ENCODE data around the gene DZIP1L.
"Not testable (repeated sequence)": the region's sequence is repeated elsewhere in the genome, so short reads cannot be mapped to it uniquely, and the experiment has no call there.

Gene DZIP1L, protein sequence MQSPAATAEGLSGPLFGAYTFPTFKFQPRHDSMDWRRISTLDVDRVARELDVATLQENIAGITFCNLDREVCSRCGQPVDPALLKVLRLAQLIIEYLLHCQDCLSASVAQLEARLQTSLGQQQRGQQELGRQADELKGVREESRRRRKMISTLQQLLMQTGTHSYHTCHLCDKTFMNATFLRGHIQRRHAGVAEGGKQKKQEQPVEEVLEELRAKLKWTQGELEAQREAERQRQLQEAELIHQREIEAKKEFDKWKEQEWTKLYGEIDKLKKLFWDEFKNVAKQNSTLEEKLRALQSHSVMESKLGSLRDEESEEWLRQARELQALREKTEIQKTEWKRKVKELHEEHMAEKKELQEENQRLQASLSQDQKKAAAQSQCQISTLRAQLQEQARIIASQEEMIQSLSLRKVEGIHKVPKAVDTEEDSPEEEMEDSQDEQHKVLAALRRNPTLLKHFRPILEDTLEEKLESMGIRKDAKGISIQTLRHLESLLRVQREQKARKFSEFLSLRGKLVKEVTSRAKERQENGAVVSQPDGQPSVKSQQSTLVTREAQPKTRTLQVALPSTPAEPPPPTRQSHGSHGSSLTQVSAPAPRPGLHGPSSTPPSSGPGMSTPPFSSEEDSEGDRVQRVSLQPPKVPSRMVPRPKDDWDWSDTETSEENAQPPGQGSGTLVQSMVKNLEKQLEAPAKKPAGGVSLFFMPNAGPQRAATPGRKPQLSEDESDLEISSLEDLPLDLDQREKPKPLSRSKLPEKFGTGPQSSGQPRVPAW

DNA sequence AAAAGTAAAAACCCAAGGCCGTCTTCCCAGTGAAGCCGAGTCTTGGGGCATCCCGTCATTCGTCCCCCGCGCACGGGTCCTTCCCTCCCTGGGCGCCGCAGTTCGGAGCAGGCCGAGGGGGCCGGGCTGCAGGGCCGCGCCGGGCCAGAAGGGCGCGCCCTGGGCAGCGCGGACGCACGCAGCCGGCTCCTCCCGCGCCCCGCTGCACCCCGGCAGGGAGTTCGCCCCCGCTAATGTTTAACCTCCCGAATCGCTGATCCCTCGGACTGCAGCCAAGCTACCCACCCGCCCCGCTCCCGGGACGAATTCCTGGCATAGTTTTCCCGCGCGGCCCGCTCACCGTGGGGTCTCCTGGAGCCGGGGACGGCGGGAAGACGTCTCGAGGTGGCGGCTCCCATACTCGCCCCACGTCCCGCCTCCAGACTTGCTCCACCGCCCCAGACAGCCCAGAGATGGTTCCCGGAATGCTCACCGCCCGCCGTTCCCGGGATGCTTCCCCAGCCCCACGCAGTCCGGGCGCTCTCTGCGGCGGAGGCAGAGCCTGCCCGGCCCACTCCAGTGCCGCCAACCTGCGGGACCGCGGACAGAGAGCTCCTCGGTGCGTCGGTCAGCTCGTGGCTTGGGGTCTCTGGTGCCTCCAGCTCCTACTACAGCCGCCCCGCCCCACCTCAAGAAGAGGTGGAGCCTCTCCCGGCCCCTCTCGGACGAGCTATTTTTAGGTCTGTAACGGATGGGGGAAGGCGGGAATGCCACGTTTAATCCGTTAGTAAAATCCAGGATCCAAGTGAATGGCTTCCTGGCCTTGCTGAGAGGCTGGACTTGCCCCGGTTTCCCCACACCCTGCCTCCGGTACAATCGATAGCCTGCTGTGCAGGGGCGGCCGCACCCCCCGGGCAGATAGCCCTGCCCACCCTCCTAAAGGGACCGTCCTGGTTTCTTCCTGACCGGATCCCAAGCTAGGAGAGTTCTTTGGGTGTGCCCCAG lies at the start of gene DZIP1L:
Gene DZIP1L (minus strand): TSS at position 621 of the 984 bp plus-strand sequence. CDS start 11,637 bp downstream, outside the sequence.
- peak; percentile 14 for DNase-seq

DNA sequence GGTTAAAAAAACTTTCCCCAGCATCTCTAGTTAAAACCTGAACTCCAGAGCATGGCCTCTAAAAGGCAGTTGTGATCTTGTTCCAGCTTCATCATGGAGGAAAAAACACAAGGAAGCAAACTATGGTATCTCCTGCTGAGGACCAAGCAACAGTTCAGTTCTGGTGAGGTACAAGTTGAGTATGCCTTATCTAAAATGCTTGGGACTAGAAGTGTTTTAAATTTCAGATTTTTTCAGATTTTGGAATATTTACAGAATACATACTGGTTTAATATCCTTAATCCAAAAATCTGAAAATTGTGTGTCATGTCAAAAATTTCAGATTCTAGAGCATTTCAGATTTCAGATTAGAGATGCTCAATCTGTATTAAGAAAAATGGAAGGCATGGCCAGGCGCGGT lies 49.7 kb upstream of the DZIP1L start:
- no peak for DNase-seq

DNA sequence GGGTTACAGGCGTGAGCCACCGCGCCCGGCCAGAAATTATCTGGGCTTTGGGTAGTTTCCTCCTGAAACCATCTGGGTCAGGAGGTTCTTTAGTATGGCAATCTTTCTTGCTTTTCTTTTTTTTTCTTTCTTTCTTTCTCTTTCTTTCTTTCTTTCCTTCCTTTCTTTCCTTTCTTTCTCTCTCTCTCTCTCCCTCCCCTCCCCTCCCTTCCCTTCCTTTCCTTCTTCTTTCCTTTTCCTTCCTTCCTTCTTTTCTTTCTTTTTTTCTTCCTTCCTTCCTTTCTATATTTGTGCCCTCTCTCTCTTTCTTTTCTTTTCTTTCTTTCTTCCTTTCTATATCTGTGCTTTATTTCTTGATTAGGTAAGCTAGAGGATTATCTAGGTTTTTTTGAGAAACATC lies 42.3 kb upstream of the DZIP1L start:
- no peak for DNase-seq

DNA sequence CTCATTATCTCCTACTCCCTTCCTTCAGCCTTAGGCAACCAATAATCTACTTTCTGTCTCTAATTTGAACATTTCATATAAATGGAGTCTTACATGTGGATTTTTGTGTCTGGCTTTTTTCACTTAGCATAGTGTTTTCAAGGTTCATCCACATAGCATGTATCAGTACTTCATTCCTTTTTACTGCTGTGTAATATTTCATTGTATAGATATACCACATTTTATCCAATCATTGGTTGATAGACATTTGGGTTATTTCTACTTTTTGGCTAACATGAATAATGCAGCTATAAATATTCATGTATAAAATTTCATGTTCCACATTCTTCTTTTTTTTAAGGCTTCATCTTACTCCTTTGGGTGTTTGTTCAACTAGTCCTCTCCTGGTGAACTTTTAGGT lies 39.1 kb upstream of the DZIP1L start:
- no peak for DNase-seq

DNA sequence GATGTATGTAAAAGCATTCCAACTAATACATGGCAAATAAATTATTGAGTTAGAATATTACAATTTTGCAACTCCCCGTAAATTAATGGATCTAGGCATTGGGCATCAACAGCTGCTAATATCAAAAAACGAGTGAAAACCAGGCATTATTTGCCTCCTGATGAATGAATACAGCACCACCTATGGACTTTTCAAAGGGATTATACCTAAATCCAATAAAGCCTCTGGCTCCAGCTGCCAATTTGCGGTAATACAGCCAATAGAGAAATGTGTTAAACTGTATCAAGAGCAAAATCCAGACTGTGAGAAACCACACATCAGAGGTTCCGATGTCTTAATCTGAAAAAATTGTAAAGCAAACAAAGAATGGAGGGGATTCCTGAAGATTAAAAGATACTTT lies 33.1 kb upstream of the DZIP1L start:
- DNase-seq = no peak

DNA sequence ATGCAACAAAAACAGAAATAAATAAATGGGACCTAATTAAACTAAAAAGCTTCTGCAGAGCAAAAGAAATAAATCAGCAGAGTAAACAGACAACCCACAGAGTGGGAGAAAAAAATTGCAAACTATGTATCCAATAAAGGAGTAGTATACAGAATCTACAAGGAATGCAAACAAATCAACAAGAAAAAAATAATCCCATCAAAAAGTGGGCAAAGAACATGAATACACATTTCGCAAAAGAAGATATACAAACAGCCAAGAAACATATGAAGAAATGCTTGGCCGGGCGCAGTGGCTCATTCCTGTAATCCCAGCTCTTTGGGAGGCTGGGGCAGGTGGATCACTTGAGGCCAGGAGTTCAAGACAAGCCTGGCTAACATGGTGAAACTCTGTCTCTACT lies 26.8 kb upstream of the DZIP1L start:
- DNase-seq = not testable (repeated sequence)

DNA sequence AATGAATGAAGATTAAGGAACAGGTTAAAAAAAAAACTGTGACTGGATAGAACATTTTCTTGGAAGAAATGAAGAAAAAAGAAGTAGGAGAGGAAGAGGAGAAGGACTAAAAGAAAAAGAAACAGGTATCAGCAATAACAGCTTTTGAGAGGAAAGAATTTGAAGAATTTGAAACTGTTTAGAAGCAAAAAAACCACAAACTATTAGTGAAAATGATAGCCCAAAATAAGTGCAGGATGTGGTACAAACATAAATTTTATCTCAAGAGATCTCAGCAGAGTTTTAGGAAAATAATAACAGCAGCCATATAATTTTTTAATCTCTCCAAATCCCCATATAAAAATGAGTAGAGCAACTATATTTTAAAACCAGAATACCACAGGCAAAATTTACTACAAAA lies 25.5 kb upstream of the DZIP1L start:
- DNase-seq = no peak

DNA sequence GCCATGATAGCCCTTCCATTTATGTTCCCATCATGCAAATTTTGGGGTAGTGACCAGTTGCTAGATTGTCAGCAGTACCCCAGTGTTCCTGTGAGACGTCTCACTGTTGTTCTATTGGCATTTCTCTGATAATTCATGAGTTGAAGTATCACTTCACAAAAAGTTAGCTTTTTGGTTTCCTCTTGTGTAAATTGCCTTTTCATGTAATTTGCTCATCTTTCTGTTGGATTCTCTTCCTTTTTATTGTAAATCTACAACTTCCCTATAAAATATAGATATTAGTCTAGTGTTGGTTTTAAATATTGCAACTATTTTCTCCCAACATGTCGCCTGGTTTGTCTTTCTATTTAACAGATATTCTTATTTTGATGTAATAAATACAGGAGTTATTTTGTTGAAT lies 24.3 kb upstream of the DZIP1L start:
- DNase-seq = peak; percentile 50

DNA sequence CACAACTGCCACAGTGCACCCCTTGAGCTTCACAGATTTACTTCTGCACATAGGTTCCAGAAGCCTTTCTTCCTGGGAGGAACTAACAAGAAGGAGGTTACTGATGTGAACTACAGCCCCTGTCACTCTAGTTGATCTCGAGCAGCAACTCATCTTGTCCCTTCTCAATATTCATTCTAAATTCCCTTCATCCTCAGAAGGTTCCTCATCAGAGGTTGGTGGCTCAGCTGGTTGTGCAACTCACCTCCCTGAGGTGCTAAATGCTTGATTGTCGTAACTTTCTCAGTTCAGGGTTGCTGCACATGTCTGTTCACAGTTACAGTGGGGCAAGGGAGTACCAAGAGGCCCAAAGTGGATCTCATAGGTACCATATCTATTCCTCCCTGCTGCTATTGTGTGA lies 22.5 kb upstream of the DZIP1L start:
- DNase-seq = peak; percentile 75

DNA sequence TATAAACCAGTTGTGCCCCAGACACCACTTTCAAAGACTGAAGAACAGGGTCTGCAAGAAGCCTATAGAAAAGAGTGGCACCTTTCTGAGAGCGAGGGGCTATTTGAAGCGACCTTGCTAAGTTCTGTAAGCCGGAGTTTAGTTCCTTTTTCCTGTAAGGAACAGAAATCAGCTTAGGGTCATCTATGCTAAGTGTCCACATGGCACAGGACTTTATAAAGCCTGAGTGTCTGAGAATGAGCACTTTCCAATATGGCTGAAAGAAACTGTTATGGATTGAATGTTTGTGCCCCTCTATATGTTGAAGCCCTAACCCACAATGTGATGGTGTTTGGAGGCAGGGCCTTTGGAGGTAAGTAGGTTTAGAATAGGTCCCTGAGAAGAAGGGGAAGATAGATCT lies 20.8 kb upstream of the DZIP1L start:
- peak; percentile 68 for DNase-seq

DNA sequence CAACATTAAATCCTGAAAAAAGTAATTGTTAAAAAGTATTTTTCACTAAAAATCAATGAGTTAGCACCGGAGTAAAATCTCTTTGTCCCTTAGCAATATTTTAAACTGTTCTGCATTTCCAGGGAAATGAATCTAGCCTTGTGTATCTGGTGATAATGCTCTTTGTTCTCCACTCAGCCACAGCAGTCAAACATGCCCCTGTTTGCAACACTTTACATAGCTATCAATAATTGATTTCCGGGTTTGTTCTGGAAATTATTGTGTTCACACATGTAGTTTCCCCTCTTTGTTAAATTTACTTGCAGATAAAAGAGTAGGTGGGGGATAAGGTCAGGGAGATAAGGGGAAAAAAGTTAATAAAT lies 20.4 kb upstream of the DZIP1L start:
- no peak for DNase-seq

DNA sequence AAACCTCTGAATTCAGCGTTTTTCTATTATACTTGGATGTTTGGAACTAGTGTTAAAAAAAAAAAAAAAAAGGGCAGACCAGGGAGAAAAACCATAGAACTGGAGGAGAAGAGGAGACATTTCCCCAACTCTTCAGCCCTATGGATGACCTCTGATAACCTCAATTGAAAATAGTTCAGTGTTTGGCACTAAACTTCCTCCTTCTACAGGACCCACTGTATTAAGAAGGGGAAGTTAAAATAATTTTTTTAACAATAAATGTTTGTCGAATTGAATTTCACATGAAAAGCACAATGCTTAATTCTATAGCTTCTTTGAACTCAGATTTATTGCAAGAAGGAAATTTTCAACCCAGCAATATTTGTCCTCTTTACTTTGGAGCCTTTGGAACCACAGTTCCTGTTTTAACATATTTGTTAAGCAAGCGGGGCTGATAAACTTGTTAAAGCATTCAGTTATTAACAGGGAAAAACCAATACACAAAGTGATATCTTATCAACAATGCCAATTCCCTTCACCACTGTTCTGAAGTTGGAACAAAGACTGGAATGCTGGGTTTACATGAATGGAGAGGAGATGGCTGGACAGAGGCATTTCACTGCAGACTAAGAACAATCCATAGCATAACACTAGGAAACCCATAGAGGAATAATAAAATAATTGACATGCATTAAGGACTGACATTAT lies 19.9 kb upstream of the DZIP1L start:
- peak; percentile 85 for DNase-seq

DNA sequence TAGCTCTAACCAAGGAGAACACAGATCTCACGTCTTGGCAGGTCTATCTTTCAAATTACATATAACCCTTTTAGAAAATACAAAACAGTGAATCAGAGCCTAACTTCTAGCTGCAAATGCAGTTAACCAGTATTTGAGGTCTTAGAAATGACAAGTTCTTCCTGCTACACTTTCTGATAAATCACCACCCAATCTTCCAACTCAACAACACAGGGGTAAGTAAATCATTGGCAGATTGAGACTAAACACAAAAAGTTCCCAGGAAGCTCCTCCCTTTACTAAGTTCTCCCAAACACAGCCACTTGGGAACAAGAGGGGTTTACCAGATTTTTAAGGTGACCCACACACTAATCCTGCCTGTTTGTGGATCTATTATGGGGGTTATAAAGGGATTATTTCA lies 16.8 kb upstream of the DZIP1L start, which contains the start of gene A4GNT:
Gene A4GNT (minus strand): TSS at position 152 of the 400 bp plus-strand sequence. CDS start 1,134 bp downstream, outside the sequence.
- DNase-seq = no peak

DNA sequence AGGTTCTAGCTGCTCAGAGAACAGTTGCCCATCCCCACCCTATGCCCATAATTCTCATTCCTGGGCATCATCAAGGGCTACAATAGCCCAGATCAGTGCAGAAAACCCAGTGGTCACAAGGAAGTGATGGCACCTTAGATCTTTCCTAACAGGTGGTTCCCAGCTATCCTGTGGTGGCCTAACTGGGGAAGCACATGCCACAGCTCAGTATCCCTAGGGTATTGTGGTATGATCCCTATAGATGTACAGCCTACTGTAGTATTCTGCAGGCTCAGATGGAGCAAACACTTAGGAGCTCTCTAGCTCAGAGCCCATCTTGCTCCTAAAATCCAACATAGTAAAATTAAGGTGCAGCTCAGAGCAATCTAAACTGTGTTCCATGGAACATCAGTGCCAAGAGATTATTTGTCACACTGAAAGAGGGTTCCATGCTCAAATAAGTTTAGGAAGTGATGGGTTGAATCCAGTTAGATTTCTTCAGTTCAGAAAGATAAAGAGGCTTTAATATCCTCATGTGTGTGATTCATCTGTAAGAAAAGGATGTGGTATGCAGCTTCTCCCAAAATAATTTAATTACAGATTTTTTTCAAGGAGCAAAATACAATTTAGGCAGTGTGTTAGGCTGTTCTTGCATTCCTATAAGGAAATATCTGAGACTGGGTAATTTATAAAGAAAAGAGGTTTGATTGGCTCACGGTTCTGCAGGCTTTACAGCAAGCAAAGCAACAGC lies 12.4 kb upstream of the DZIP1L start:
- no peak for DNase-seq

DNA sequence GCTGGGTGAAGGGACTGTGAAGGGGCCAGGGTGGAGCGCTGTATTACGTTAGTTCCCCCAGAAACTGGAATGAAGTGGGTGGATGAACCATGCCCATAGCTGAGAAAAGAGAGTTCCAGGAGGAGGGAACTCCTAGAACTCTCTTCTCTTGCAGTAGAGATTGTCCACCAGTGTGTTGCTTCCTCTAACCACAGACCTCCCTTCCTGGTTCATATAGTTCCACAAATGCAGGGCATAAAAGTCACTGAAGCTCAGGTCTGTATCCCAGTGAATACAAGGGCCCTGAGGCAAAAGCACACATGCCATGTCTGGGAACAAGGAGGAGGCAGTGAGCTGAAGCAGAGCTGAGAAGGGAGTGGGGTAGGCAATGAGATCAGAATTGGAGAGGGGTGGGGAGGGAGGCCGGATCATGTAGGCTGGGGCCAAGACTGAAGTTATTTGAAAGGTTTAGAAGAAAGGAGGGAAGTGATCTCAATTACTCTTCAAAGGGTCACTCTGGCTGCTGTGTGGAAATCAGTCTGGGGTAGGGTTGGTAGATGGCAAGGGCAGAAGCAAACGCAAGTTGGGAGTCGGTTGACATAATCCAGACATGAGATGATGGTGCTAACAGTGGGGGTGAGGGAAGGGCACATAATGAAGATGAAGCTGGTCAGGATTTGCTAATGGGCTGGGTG lies 10.3 kb upstream of the DZIP1L start:
- DNase-seq = peak; percentile 72

DNA sequence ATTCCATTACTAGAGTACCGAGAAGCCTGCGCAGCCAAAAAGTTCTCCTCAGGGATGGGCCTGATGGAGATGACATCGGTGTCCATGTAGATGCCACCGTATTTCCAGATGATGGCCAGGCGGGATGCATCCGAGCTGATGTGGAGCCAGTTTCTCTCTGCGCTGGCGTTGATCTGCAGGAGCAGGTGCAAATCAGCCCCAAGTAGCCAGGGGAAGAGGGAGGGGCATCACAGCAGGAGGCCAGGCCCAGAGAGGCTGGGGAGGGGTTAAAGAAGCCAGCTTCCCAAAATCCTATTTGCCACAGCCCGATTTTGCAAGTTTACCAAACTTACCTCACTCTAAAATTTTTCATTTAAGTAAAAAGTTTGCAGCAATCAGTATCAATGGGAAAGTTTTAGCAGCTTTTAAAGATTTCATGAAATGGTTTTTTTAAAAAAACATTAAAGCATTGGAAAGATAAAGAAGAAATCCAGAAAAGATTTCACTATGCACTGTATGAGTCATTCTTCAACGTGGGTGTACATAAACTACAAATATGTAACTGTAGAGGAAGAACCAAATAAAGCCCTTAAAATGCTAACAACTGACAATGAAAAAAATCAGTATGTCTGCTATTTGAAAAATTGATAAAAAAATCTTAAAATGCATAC lies 9.4 kb upstream of the DZIP1L start:
- DNase-seq = peak; percentile 28

DNA sequence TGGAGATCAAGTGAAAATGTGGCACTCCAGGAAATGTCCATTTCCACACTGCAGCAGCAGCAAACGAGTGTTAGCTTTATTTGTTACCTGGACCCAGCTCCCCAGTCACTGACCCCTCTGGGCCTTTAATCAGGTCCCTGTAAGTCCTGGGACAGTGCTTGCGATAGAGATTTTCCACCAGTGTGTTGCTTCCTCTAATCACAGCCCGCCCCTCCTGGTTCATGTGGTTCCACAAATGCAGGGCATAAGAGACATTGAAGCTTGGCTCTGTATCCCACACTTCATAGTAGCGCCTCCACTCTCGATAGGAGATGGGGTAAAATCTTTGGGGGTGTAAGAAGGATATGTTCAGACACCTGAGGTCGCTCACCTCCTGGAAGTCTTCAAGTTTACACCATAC lies 8.8 kb upstream of the DZIP1L start:
- peak; percentile 2 for DNase-seq

DNA sequence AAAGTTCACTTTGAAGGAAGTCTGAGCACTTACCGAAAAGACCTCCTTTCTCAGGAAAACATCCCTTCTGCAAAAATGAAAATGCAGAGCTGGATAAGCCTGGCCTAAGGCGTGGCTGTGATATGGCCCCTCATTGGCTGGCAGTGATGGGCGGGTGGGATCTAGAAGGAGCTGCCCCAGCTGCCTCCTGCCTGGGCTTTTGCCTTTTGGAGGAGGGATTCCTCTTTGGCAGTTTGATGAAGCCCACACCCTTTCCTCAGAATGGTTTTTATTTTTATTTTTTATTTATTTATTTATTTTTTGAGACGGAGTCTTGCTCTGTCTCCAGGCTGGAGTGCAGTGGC lies 4.0 kb upstream of the DZIP1L start:
- no peak for DNase-seq

DNA sequence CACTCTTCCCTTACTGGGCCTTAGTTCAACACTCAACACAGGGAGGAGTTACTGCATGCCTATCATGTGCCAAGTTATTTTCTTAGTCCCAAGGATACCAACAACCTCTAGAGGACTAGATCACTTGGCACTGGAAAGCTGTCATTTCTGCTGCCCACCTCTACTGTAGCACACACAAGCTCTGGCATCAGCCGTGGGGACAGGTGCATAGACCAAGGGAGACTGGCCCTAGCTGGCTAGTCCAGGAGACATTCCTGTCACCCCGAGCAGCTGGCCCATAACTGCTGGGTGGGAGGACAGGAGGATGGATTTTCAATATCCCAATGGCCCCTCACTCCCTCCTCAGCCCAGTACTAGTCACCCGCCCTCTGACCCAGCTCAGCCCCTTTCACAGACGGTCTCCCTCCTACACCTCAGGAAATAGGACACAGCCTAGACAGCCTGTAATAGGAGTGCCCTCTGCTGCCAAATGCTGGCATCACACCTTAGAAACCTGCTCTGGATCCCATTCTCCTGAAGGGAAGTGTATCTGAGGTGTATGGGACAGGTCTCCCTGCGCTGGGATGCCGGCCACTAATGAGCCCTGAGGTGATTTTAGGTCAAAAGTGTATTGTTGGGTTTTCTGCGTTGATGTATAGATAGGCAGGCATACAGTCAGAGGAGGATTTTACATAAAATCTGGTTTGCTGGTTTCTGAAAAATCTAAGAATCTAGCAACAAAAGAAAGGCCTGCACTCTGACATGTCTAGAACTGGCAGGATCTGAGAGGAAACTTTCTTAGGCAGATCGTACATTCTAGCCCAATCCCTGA lies 3.4 kb upstream of the DZIP1L start:
- DNase-seq = peak; percentile 44

DNA sequence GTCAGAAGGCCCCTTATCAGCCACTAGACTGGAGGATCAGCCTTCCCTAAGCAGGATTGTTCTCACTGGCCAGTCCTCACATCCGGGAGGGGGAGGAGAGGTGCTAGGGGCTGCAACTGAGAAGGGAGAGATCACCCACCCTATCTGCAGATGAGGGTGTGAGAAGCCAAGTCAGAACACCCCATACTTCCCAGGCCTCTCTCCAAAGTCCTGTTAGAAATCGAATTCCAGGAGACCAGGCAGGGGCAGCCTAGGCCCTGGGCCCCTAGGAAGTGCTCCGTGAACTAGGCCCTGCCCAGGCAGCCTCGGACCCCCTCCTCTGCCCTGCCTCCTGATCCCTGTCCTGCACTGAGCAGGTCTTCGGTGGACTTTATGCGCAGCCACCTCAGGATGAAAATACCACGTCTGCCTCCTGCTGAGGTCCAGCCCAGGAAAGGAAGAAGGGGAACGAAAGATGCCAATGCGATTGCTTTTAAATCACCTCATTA lies 933 bp downstream of the DZIP1L start:
- DNase-seq = no peak

Measured in MV-4-11 (cell line).